Hepatocyte (in vitro differentiated cells): Measurements from ENCODE around the gene DPY19L1.
"Not testable (repeated sequence)": the region's sequence is repeated elsewhere in the genome, so short reads cannot be mapped to it uniquely, and the experiment has no call there.

ENCODE experiments used
- EZH2 ChIP-seq: fragments of 200-600 bp; sonication (generic); IDR thresholded peaks from 2 replicates; pipeline ENCODE4 v1.6.1; 2016; ENCODE audit warnings: antibody characterized with exemption, mild to moderate bottlenecking, borderline replicate concordance
- EZH2phosphoT487 ChIP-seq: fragments of 200-600 bp; sonication (generic); IDR thresholded peaks from one replicate; pipeline ENCODE4 v1.6.1; 2018; ENCODE audit warnings: antibody characterized with exemption, mild to moderate bottlenecking, low read depth, moderate library complexity; ENCODE audit not compliant: unreplicated experiment, severe bottlenecking
- TF ChIP-seq, protein P1 (sequence below): fragments of 200-600 bp; sonication (generic); IDR thresholded peaks from 2 replicates; pipeline ENCODE4 v1.5.1; 2016; ENCODE audit warnings: antibody characterized with exemption, mild to moderate bottlenecking; ENCODE audit not compliant: poor library complexity

GRCh38 chr7:34967818-34968217, 69.5 kb downstream of the DPY19L1 start:
- TF ChIP-seq EZH2, EZH2phosphoT487: not testable (repeated sequence)
- TF ChIP-seq, protein P1, sequence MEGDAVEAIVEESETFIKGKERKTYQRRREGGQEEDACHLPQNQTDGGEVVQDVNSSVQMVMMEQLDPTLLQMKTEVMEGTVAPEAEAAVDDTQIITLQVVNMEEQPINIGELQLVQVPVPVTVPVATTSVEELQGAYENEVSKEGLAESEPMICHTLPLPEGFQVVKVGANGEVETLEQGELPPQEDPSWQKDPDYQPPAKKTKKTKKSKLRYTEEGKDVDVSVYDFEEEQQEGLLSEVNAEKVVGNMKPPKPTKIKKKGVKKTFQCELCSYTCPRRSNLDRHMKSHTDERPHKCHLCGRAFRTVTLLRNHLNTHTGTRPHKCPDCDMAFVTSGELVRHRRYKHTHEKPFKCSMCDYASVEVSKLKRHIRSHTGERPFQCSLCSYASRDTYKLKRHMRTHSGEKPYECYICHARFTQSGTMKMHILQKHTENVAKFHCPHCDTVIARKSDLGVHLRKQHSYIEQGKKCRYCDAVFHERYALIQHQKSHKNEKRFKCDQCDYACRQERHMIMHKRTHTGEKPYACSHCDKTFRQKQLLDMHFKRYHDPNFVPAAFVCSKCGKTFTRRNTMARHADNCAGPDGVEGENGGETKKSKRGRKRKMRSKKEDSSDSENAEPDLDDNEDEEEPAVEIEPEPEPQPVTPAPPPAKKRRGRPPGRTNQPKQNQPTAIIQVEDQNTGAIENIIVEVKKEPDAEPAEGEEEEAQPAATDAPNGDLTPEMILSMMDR, result not testable (repeated sequence)
